Fibroblast of lung (primary cell): Measurements from ENCODE around the gene TP73. TPM values are rescaled to one million over a fixed set of nuclear protein-coding genes. Genes with fewer than 3 reads are reported as not detected.

Experiments used
- DNase-seq, 2 donors: peaks; one replicate each; pipeline versions ENCODE4 v3.0.0 to v3.0.0-alpha.2; 2010; ENCODE audit warnings: low read depth in 2 of 2
- H2AFZ ChIP-seq: 2 replicates; pipeline ENCODE4 v1.5.1; 2012; ENCODE audit warnings: low read length, control low read depth, inconsistent platforms
- H3K27ac ChIP-seq: 2 replicates; pipeline ENCODE4 v1.5.1; 2011; ENCODE audit warnings: low read length, control low read depth; ENCODE audit not compliant: insufficient read depth
- H3K27me3 ChIP-seq: 2 replicates; pipeline ENCODE4 v1.5.1; 2011; ENCODE audit warnings: mild to moderate bottlenecking, low read length; ENCODE audit not compliant: control insufficient read depth, insufficient read depth
- H3K36me3 ChIP-seq: 2 replicates; pipeline ENCODE4 v1.5.1; 2011; ENCODE audit warnings: low read length; ENCODE audit not compliant: control insufficient read depth, insufficient read depth
- H3K4me1 ChIP-seq: 2 replicates; pipeline ENCODE4 v1.5.1; 2011; ENCODE audit warnings: low read length; ENCODE audit not compliant: control insufficient read depth, insufficient read depth; ENCODE audit errors: extremely low read depth
- H3K4me2 ChIP-seq: 2 replicates; pipeline ENCODE4 v1.5.1; 2011; ENCODE audit warnings: low read length, control low read depth; ENCODE audit not compliant: insufficient read depth; ENCODE audit errors: extremely low read depth
- H3K4me3 ChIP-seq, 4 experiments: fragments of 200-600 bp in 1 of 4; sonication (generic) in 1 of 4; replicated peaks in 1 of 4; 2 replicates each; pipeline ENCODE4 v1.5.1; 2011 to 2016; ENCODE audit warnings: low read length in 4 of 4, low read depth in 3 of 4, mild to moderate bottlenecking in 3 of 4, control low read depth in 2 of 4, inconsistent platforms in 1 of 4, mixed read lengths in 1 of 4; ENCODE audit not compliant: insufficient read depth in 1 of 4; ENCODE audit errors: control extremely low read depth in 1 of 4
- H3K79me2 ChIP-seq: 2 replicates; pipeline ENCODE4 v1.5.1; 2012; ENCODE audit warnings: mild to moderate bottlenecking, low read length, inconsistent platforms; ENCODE audit not compliant: control insufficient read depth, insufficient read depth
- H3K9ac ChIP-seq: 2 replicates; pipeline ENCODE4 v1.5.1; 2011; ENCODE audit warnings: mild to moderate bottlenecking, low read length, control low read depth; ENCODE audit not compliant: insufficient read depth
- H3K9me3 ChIP-seq: 2 replicates; pipeline ENCODE4 v1.5.1; 2012; ENCODE audit warnings: low read depth, low read length; ENCODE audit not compliant: control insufficient read depth, insufficient read depth
- H4K20me1 ChIP-seq: 2 replicates; pipeline ENCODE4 v1.5.1; 2011; ENCODE audit warnings: low read length; ENCODE audit not compliant: control insufficient read depth, insufficient read depth; ENCODE audit errors: extremely low read depth
- CTCF ChIP-seq, 2 donors: IDR thresholded peaks in 1 of 2; conservative IDR thresholded peaks in 1 of 2; 1 replicate in 1 of 2; 2 replicates in 1 of 2; pipeline ENCODE4 v1.5.1; 2011 to 2012; ENCODE audit warnings: low read length in 2 of 2, control low read depth in 1 of 2, inconsistent platforms in 1 of 2, low read depth in 1 of 2, mild to moderate bottlenecking in 1 of 2
- EZH2 ChIP-seq: IDR thresholded peaks from 2 replicates; pipeline ENCODE4 v1.5.1; 2012; ENCODE audit warnings: low read length, control low read depth, mild to moderate bottlenecking; ENCODE audit errors: missing control alignments
- polyA plus RNA-seq, 2 donors: library from polyadenylated mRNA; depleted of rRNA in 1 of 2; stranded (reverse) in 1 of 2; unstranded in 1 of 2; fragments of >200 nt; gene quantifications; 2 replicates each; pipeline ENCODE4 v1.2.1, GENCODE V29; 2011 to 2012; ENCODE audit warnings: missing spikeins in 1 of 2
- total RNA-seq: library from RNA; depleted of rRNA; stranded (reverse); fragments of >200 nt; gene quantifications from 2 replicates; pipeline ENCODE4 v1.2.1, GENCODE V29; 2014

The TP73 gene
- total and polyA plus RNA-seq, 2 donors (not counting 1 experiment from before 2014, with no cell fraction given) = not detected

- DNase-seq = peak; percentile 32 to 45
- Histone ChIP-seq H4K20me1 (no peaks in the 10 kb centered on the region), H2AFZ (peak overlapping the region; percentile 35), H3K4me3 (peak overlapping the region; percentile 57 to 96 (median 62)), H3K4me2 (peak overlapping the region; percentile 87), H3K27me3 (no peaks in the 10 kb centered on the region), H3K79me2 (peaks cover 5% of the 10 kb centered on the region), H3K36me3 (peaks cover 11% of the 10 kb centered on the region), H3K9ac (peak overlapping the region; percentile 65), H3K4me1 (peaks cover 4% of the 10 kb centered on the region), H3K27ac (peak overlapping the region; percentile 48), H3K9me3 (no peaks in the 10 kb centered on the region)
- TF ChIP-seq EZH2 (no peak), CTCF (conservative IDR thresholded peaks at IDR 0.05 in 1 of 2, IDR thresholded peaks at IDR 0.05 in 1 of 2; ENCODE audit: low read depth in 1 of 2, low read length in 2 of 2) (no peak)
Measured at GRCh38 chr1:3625151-3625907, 27.0 kb upstream of the TP73 start.

DNA sequence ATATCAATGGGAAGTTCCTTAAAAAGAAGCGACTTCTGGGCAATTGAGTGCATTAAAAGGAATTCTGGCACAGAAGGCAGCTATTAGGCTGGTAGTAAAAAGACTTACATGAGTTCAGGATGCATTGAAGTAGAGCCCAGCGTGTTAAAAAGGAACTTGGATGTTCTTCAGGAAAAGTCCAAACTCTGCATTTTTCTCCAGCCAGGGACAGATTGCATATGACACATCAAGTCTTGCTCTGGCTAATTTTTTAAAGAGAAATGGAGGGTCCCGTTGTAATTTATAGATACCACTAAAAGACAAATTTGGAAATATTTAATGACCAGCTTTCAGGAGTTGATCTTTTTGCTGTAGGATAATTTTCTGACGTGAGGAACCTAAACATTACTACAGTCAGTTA is 26.3 kb upstream of the TP73 start:
- Histone ChIP-seq H3K79me2 (peaks cover 5% of the 10 kb centered on the region), H3K4me1 (peaks cover 4% of the 10 kb centered on the region), H3K27me3 (no peaks in the 10 kb centered on the region), H3K9ac (no peak overlapping the region), H4K20me1 (no peaks in the 10 kb centered on the region), H3K4me2 (peak overlapping the region; percentile 87), H3K4me3 (peak overlapping the region in 2 of 4 experiments; percentile 59 to 96), H3K9me3 (no peaks in the 10 kb centered on the region), H2AFZ (no peak overlapping the region), H3K36me3 (peaks cover 11% of the 10 kb centered on the region), H3K27ac (no peak overlapping the region)
- TF ChIP-seq CTCF (conservative IDR thresholded peaks at IDR 0.05 in 1 of 2, IDR thresholded peaks at IDR 0.05 in 1 of 2; ENCODE audit: low read depth in 1 of 2, low read length in 2 of 2) = no peak
- TF ChIP-seq EZH2 = no peak
- DNase-seq = no peak

DNA sequence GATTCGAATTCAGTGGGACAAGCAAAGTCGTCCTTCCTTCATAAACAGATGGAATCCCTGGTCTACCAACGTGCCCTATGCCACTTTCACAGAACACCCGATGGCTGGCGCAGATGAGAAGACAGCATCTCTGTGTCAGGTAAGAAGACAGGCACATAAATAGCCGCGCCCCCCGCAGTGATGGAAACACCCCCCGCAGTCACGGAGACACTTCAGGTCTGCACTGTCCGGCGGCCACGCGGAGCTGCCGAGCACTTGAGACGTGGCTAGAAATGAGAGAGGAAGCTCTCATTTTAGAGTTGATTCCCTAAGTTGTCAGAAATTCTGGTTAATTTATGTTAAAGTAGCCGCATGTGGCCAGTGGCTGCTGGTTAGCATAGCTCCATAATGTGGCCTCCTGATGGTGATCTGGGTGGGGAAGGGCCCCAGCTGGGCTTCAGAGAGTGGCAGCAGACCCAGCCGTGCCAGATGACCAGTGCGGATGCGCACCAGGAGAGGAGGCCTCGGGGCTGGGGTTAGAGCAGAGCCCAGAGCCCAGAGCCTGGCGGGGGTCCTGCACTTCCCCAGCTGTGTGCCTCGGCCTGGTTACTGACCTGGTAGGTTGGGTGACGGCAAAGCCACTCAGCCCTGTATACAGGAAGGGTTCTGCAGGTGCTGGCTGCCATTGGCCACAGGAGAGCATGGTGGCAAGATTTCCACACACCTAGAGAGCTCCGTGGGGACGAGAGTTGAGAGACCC is 24.6 kb upstream of the TP73 start:
- Histone ChIP-seq H3K4me1 (peaks cover 4% of the 10 kb centered on the region), H3K36me3 (peaks cover 11% of the 10 kb centered on the region), H3K4me3 (no peak overlapping the region), H4K20me1 (no peaks in the 10 kb centered on the region), H3K27ac (no peak overlapping the region), H3K4me2 (no peak overlapping the region), H3K27me3 (no peaks in the 10 kb centered on the region), H3K9me3 (no peaks in the 10 kb centered on the region), H2AFZ (no peak overlapping the region), H3K79me2 (peaks cover 5% of the 10 kb centered on the region), H3K9ac (no peak overlapping the region)
- DNase-seq = no peak
- TF ChIP-seq EZH2 = no peak
- TF ChIP-seq CTCF (conservative IDR thresholded peaks at IDR 0.05 in 1 of 2, IDR thresholded peaks at IDR 0.05 in 1 of 2; ENCODE audit: low read depth in 1 of 2, low read length in 2 of 2) = no peak
